SK-N-MC (cell line): ENCODE data around the gene CPVL.

Source experiments
- EZH2 ChIP-seq: fragments of 200-600 bp; sonication (generic); IDR thresholded peaks from one replicate; pipeline ENCODE4 v1.6.1; 2017; ENCODE audit warnings: antibody characterized with exemption
- POLR2AphosphoS5 ChIP-seq: IDR thresholded peaks from 2 replicates; pipeline ENCODE4 v1.6.1; 2012; ENCODE audit warnings: mild to moderate bottlenecking, low read depth, low read length, borderline replicate concordance

GRCh38 chr7:29035044-29035740, 111.1 kb downstream of the CPVL start:
- TF ChIP-seq POLR2AphosphoS5 (no peak), EZH2 (no peak)
